IMR-90 (cell line): ENCODE measurements around the gene ARL8B. TPM values are rescaled to one million over a fixed set of nuclear protein-coding genes. Genes with fewer than 3 reads are reported as not detected.

ENCODE experiments used
- ATAC-seq: fragments of 200-7000 bp; cut with Tn5 transposase; 2 replicates; pipeline ENCODE4 v1.9.1; 2020; ENCODE audit warnings: low read depth, mild to moderate bottlenecking, moderate library complexity
- BruUV-seq: library from RNA; stranded (reverse); fragments of 400-500 nt; replicated peaks from 2 replicates; lab custom pipeline; 2021; lab: Mats Ljungman, UMichigan
- CTCF ChIA-PET: fragments of 300-600 bp; formaldehyde crosslinking; extraction: SDS; loops from one replicate; lab custom pipeline; 2021; ENCODE audit warnings: antibody characterized with exemption; lab: Yijun Ruan, JAX
- POLR2A ChIA-PET: fragments of 300-600 bp; sonication (Branson Sonifier 250); formaldehyde crosslinking; loops from one replicate; lab custom pipeline; 2022; ENCODE audit warnings: antibody characterized with exemption; ENCODE audit not compliant: unreplicated experiment; lab: Charles Lee
- DNase-seq: peaks from one replicate; pipeline ENCODE4 v3.0.0; 2013
- H2AFZ ChIP-seq: replicated peaks from 2 replicates; pipeline ENCODE3; 2013; ENCODE audit warnings: low read length, mild to moderate bottlenecking; ENCODE audit not compliant: poor library complexity
- H2AK5ac ChIP-seq: 2 replicates; pipeline ENCODE4 v1.6.1; 2013; ENCODE audit warnings: low read depth, low read length, inconsistent platforms
- H2AK9ac ChIP-seq: replicated peaks from 2 replicates; pipeline ENCODE3; 2013; ENCODE audit warnings: mild to moderate bottlenecking, low read depth, low read length, moderate library complexity; ENCODE audit not compliant: poor library complexity
- H2BK120ac ChIP-seq: 2 replicates; pipeline ENCODE4 v1.6.1; 2013; ENCODE audit warnings: low read depth, low read length, inconsistent platforms
- H2BK15ac ChIP-seq: 3 replicates; pipeline ENCODE4 v1.6.1; 2013; ENCODE audit warnings: low read depth, low read length, inconsistent platforms
- H2BK20ac ChIP-seq: 2 replicates; pipeline ENCODE4 v1.6.1; 2013; ENCODE audit warnings: low read depth, mild to moderate bottlenecking, inconsistent platforms, low read length, moderate library complexity
- H2BK5ac ChIP-seq: 2 replicates; pipeline ENCODE4 v1.6.1; 2013; ENCODE audit warnings: mild to moderate bottlenecking, low read depth, low read length, inconsistent platforms; ENCODE audit not compliant: poor library complexity, severe bottlenecking
- H3K14ac ChIP-seq: replicated peaks from 2 replicates; pipeline ENCODE4 v1.6.1; 2013; ENCODE audit warnings: low read depth, low read length, inconsistent platforms
- H3K18ac ChIP-seq: 2 replicates; pipeline ENCODE4 v1.6.1; 2013; ENCODE audit warnings: low read depth, low read length, control low read depth
- H3K23ac ChIP-seq: 2 replicates; pipeline ENCODE4 v1.6.1; 2013; ENCODE audit warnings: low read depth, low read length, inconsistent platforms
- H3K27ac ChIP-seq: 2 replicates; pipeline ENCODE4 v1.5.1; 2013; ENCODE audit warnings: mild to moderate bottlenecking, control low read depth, low read length; ENCODE audit not compliant: insufficient read depth
- H3K27me3 ChIP-seq: 2 replicates; pipeline ENCODE4 v1.6.1; 2013; ENCODE audit warnings: low read length; ENCODE audit not compliant: control insufficient read depth, insufficient read depth
- H3K36me3 ChIP-seq: 2 replicates; pipeline ENCODE4 v1.6.1; 2013; ENCODE audit warnings: low read length, mixed read lengths; ENCODE audit not compliant: control insufficient read depth, insufficient read depth
- H3K4ac ChIP-seq: 2 replicates; pipeline ENCODE4 v1.6.1; 2013; ENCODE audit warnings: low read depth, low read length, inconsistent platforms
- H3K4me1 ChIP-seq: 2 replicates; pipeline ENCODE4 v1.6.1; 2013; ENCODE audit warnings: low read length, mixed read lengths; ENCODE audit not compliant: control insufficient read depth, insufficient read depth
- H3K4me2 ChIP-seq: 2 replicates; pipeline ENCODE4 v1.6.1; 2013; ENCODE audit warnings: low read depth, mild to moderate bottlenecking, control low read depth, low read length, moderate library complexity
- H3K4me3 ChIP-seq: 2 replicates; pipeline ENCODE4 v1.5.1; 2013; ENCODE audit warnings: low read depth, mild to moderate bottlenecking, control low read depth, low read length, moderate library complexity; ENCODE audit not compliant: insufficient read depth
- H3K56ac ChIP-seq: 2 replicates; pipeline ENCODE4 v1.6.1; 2013; ENCODE audit warnings: low read length, inconsistent platforms; ENCODE audit not compliant: insufficient read depth; ENCODE audit errors: extremely low read depth
- H3K79me1 ChIP-seq, 2 experiments: 2 replicates each; pipeline ENCODE4 v1.6.1; 2013; ENCODE audit warnings: low read length in 2 of 2, inconsistent platforms in 1 of 2, low read depth in 1 of 2
- H3K9ac ChIP-seq: 2 replicates; pipeline ENCODE4 v1.6.1; 2013; ENCODE audit warnings: low read depth, low read length, control low read depth
- H3K9me1 ChIP-seq: 2 replicates; pipeline ENCODE4 v1.6.1; 2013; ENCODE audit warnings: low read length, inconsistent platforms; ENCODE audit not compliant: insufficient read depth
- H3K9me3 ChIP-seq: 2 replicates; pipeline ENCODE4 v1.6.1; 2013; ENCODE audit warnings: low read length; ENCODE audit not compliant: control insufficient read depth, insufficient read depth
- H4K20me1 ChIP-seq: 2 replicates; pipeline ENCODE4 v1.6.1; 2013; ENCODE audit warnings: low read length, inconsistent platforms; ENCODE audit not compliant: insufficient read depth
- H4K5ac ChIP-seq: 2 replicates; pipeline ENCODE4 v1.6.1; 2013; ENCODE audit warnings: mild to moderate bottlenecking, low read depth, low read length, control low read depth
- H4K8ac ChIP-seq, 2 experiments: 2 replicates each; pipeline ENCODE4 v1.6.1; 2013; ENCODE audit warnings: low read depth in 2 of 2, low read length in 2 of 2, control low read depth in 1 of 2, inconsistent platforms in 1 of 2
- H4K91ac ChIP-seq: 2 replicates; pipeline ENCODE4 v1.6.1; 2013; ENCODE audit warnings: low read depth, low read length, inconsistent platforms; ENCODE audit not compliant: insufficient read depth
- BHLHE40 ChIP-seq: fragments of 150-350 bp; IDR thresholded peaks from 2 replicates; pipeline ENCODE4 v1.6.1; 2016; ENCODE audit warnings: mild to moderate bottlenecking, low read depth, low read length
- CEBPB ChIP-seq: IDR thresholded peaks from 2 replicates; pipeline ENCODE4 v1.6.1; 2012; ENCODE audit warnings: low read depth, low read length, improper control_type of control experiment
- CHD1 ChIP-seq: IDR thresholded peaks from 2 replicates; pipeline ENCODE4 v1.6.1; 2012; ENCODE audit warnings: low read depth, low read length, improper control_type of control experiment
- FOS ChIP-seq: fragments of 150-350 bp; IDR thresholded peaks from 2 replicates; pipeline ENCODE4 v1.6.1; 2016; ENCODE audit warnings: low read depth, low read length
- MAFK ChIP-seq: IDR thresholded peaks from 2 replicates; pipeline ENCODE4 v1.6.1; 2012; ENCODE audit warnings: low read depth, low read length, improper control_type of control experiment
- MAZ ChIP-seq: IDR thresholded peaks from 2 replicates; pipeline ENCODE4 v1.6.1; 2012; ENCODE audit warnings: low read depth, mild to moderate bottlenecking, low read length, improper control_type of control experiment, moderate library complexity, borderline replicate concordance
- MXI1 ChIP-seq: IDR thresholded peaks from 2 replicates; pipeline ENCODE4 v1.6.1; 2012; ENCODE audit warnings: low read depth, mild to moderate bottlenecking, low read length, moderate library complexity, borderline replicate concordance
- NFE2L2 ChIP-seq: fragments of 150-350 bp; IDR thresholded peaks from 2 replicates; pipeline ENCODE4 v1.6.1; 2016; ENCODE audit warnings: low read depth, mild to moderate bottlenecking, low read length
- POLR2A ChIP-seq: IDR thresholded peaks from 2 replicates; pipeline ENCODE4 v1.6.1; 2012; ENCODE audit warnings: mild to moderate bottlenecking, low read depth, low read length
- RCOR1 ChIP-seq: IDR thresholded peaks from 2 replicates; pipeline ENCODE4 v1.6.1; 2012; ENCODE audit warnings: mild to moderate bottlenecking, low read length, improper control_type of control experiment; ENCODE audit not compliant: insufficient replicate concordance
- SMC3 ChIP-seq: fragments of 150-350 bp; IDR thresholded peaks from 2 replicates; pipeline ENCODE4 v1.6.1; 2016; ENCODE audit warnings: low read depth, mild to moderate bottlenecking, antibody characterized with exemption, low read length, moderate library complexity
- WGBS, 2 experiments: methylation state at CpG; one replicate each; pipeline versions ENCODE4 v1.1.5 to v1.1.7; 2013; ENCODE audit warnings: missing lambda C conversion rate in 2 of 2; ENCODE audit not compliant: insufficient read length in 1 of 2; ENCODE audit errors: extremely low coverage in 2 of 2; 5-methylcytosine and 5-hydroxymethylcytosine counted together
- dilution Hi-C: fragments of 300-500 bp; cut with HindIII; formaldehyde crosslinking; loops from one replicate; pipeline ENCODE4 v1.14.3; 2018; ENCODE audit warnings: low sequenced_read_pairs; ENCODE audit not compliant: unreplicated experiment
- in situ Hi-C: fragments of 300-500 bp; cut with MboI; formaldehyde crosslinking; loops from 3 replicates; pipeline ENCODE4 v1.14.3; 2019; ENCODE audit warnings: low sequenced_read_pairs, inconsistent platforms, mixed read lengths
- intact Hi-C: fragments of 100-400 bp; cut with micrococcal nuclease; formaldehyde crosslinking; loops from 2 replicates; pipeline ENCODE4 v1.10.0; 2022
- polyA plus RNA-seq, 3 experiments: library from polyadenylated mRNA; depleted of rRNA; stranded (reverse); fragments of >200 nt; gene quantifications; 2 replicates each; pipeline ENCODE4 v1.2.3, GENCODE V29; 2012; ENCODE audit warnings: low replicate concordance in 1 of 3
- total RNA-seq: library from RNA; depleted of rRNA; stranded (reverse); fragments of >200 nt; gene quantifications from 2 replicates; pipeline ENCODE4 v1.2.3, GENCODE V29; 2012
- TF ChIP-seq, protein P1 (sequence below): conservative IDR thresholded peaks from 2 replicates; pipeline ENCODE4 v1.5.1; 2012; ENCODE audit warnings: mild to moderate bottlenecking, low read depth, low read length, improper control_type of control experiment
- TF ChIP-seq, protein P2 (sequence below): fragments of 150-350 bp; IDR thresholded peaks from 2 replicates; pipeline ENCODE4 v1.6.1; 2016; ENCODE audit warnings: low read depth, mild to moderate bottlenecking, low read length, moderate library complexity, borderline replicate concordance

The ARL8B gene
- total and polyA plus RNA-seq, 2 of the 4 experiments (the other 2 are of a cell fraction), result 32.3 to 47.0 TPM

DNA sequence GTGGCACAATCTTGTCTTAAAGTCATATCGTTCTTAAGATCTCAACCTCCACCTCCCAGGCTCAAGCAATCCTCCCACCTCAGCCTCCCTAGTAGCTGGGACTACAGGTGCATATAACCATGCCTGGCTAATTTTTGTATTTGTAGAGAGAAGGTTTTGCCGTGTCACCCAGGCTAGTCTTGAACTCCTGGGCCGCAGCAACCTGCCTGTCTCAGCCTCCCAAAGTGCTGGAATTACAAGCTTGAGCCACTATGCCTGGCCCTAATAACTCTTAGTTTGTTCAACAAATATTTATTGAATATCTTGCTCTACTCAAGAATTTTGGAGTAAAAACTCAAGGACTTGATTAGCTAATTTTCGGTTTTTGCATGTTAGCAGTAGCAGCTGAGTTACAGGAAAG, 46.0 kb downstream of the ARL8B start:
- H2BK20ac ChIP-seq, result no peak overlapping the region
- H3K4me2 ChIP-seq, result no peak overlapping the region
- intact Hi-C loops, result no loop called here
- dilution Hi-C loops, result no loop called here
- H2AK9ac ChIP-seq, result no peak overlapping the region
- no peak for TF ChIP-seq FOS
- TF ChIP-seq NFE2L2, result no peak
- TF ChIP-seq MAZ, result no peak
- no peak for TF ChIP-seq BHLHE40
- TF ChIP-seq, protein P1, sequence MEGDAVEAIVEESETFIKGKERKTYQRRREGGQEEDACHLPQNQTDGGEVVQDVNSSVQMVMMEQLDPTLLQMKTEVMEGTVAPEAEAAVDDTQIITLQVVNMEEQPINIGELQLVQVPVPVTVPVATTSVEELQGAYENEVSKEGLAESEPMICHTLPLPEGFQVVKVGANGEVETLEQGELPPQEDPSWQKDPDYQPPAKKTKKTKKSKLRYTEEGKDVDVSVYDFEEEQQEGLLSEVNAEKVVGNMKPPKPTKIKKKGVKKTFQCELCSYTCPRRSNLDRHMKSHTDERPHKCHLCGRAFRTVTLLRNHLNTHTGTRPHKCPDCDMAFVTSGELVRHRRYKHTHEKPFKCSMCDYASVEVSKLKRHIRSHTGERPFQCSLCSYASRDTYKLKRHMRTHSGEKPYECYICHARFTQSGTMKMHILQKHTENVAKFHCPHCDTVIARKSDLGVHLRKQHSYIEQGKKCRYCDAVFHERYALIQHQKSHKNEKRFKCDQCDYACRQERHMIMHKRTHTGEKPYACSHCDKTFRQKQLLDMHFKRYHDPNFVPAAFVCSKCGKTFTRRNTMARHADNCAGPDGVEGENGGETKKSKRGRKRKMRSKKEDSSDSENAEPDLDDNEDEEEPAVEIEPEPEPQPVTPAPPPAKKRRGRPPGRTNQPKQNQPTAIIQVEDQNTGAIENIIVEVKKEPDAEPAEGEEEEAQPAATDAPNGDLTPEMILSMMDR, result no peak
- TF ChIP-seq SMC3, result no peak
- no peak for TF ChIP-seq CHD1
- TF ChIP-seq MXI1, result no peak
- TF ChIP-seq POLR2A, result no peak
- no peak for TF ChIP-seq CEBPB
- TF ChIP-seq, protein P2, sequence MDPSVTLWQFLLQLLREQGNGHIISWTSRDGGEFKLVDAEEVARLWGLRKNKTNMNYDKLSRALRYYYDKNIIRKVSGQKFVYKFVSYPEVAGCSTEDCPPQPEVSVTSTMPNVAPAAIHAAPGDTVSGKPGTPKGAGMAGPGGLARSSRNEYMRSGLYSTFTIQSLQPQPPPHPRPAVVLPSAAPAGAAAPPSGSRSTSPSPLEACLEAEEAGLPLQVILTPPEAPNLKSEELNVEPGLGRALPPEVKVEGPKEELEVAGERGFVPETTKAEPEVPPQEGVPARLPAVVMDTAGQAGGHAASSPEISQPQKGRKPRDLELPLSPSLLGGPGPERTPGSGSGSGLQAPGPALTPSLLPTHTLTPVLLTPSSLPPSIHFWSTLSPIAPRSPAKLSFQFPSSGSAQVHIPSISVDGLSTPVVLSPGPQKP, result no peak
- no peak for TF ChIP-seq MAFK
- TF ChIP-seq RCOR1, result no peak
- in situ Hi-C loops, result no loop called here
- H2BK15ac ChIP-seq, result no peak overlapping the region
- POLR2A ChIA-PET, result no interaction called here
- peaks cover 6% of the 10 kb centered on the region for H3K36me3 ChIP-seq
- H4K20me1 ChIP-seq, result peaks cover 26% of the 10 kb centered on the region
- H3K23ac ChIP-seq, result no peak overlapping the region
- DNase-seq (no peak), ATAC-seq (no peak)
- no peak overlapping the region for H4K91ac ChIP-seq
- no peak overlapping the region for H3K18ac ChIP-seq
- no peak overlapping the region for H3K4ac ChIP-seq
- no peak overlapping the region for H3K56ac ChIP-seq
- CTCF ChIA-PET, result no interaction called here
- no peak overlapping the region for H3K9ac ChIP-seq
- H4K5ac ChIP-seq, result no peak overlapping the region
- no peak overlapping the region for H4K8ac ChIP-seq
- WGBS, 2 experiments, result no CpG with 5 or more reads among the region's 4 CpGs
- no peak overlapping the region for H3K4me3 ChIP-seq
- H3K27ac ChIP-seq, result no peak overlapping the region
- H2BK5ac ChIP-seq, result no peak overlapping the region
- no peak overlapping the region for H2AK5ac ChIP-seq
- no peak overlapping the region for H3K14ac ChIP-seq
- BruUV-seq, result no TSS peak
- H3K9me3 ChIP-seq, result no peaks in the 10 kb centered on the region
- no peak overlapping the region for H2AFZ ChIP-seq
- H3K9me1 ChIP-seq, result peaks cover 3% of the 10 kb centered on the region
- H2BK120ac ChIP-seq, result no peak overlapping the region
- H3K79me1 ChIP-seq, result peaks cover 27 to 34% of the 10 kb centered on the region in 2 experiments
- no peaks in the 10 kb centered on the region; the same call in 1 of the 2 replicates for H3K4me1 ChIP-seq
- H3K27me3 ChIP-seq, result no peaks in the 10 kb centered on the region
